Measurements from ENCODE around the gene HBQ1.
"Not testable (repeated sequence)": the region's sequence is repeated elsewhere in the genome, so short reads cannot be mapped to it uniquely, and the experiment has no call there.

The HBQ1 gene

GRCh38 chr16:167122-167690, 13.1 kb upstream of the HBQ1 start:
- TF ChIP-seq Cebpa-rat (IDR thresholded peaks at IDR 0.05), result no peak

GRCh38 chr16:168424-168823, 11.8 kb upstream of the HBQ1 start:
- H3K4me1 ChIP-seq, result peaks cover 12% of the 10 kb centered on the region
- H4K20me1 ChIP-seq, result peaks cover 51% of the 10 kb centered on the region
- no peak overlapping the region for H3K4me3 ChIP-seq
- H3K9me3 ChIP-seq, result no peaks in the 10 kb centered on the region
- no peaks in the 10 kb centered on the region for H3K36me3 ChIP-seq
- peaks cover 82% of the 10 kb centered on the region for H3K27me3 ChIP-seq
- H3K9ac ChIP-seq, result no peak overlapping the region
- H3K27ac ChIP-seq, result no peak overlapping the region
- TF ChIP-seq Cebpa-rat (IDR thresholded peaks at IDR 0.05), result no peak
- H3K4me2 ChIP-seq, result no peak overlapping the region

More at GRCh38 chr16:167122-167690, 13.1 kb upstream of the HBQ1 start:
- H3K27ac ChIP-seq, result no peak overlapping the region
- H3K4me1 ChIP-seq, result peaks cover 12% of the 10 kb centered on the region
- no peak overlapping the region for H3K4me3 ChIP-seq
- H3K4me2 ChIP-seq, result no peak overlapping the region
- H3K27me3 ChIP-seq, result peaks cover 87% of the 10 kb centered on the region
- peaks cover 53% of the 10 kb centered on the region for H4K20me1 ChIP-seq
- no peaks in the 10 kb centered on the region for H3K9me3 ChIP-seq
- no peak overlapping the region for H3K9ac ChIP-seq
- no peaks in the 10 kb centered on the region for H3K36me3 ChIP-seq

- H3K4me1 ChIP-seq, result peaks cover 12% of the 10 kb centered on the region
- no peak overlapping the region for H3K4me2 ChIP-seq
- TF ChIP-seq Cebpa-rat (IDR thresholded peaks at IDR 0.05), result no peak
- H3K27ac ChIP-seq, result no peak overlapping the region
- H4K20me1 ChIP-seq, result peaks cover 52% of the 10 kb centered on the region
- no peaks in the 10 kb centered on the region for H3K9me3 ChIP-seq
- no peaks in the 10 kb centered on the region for H3K36me3 ChIP-seq
- no peak overlapping the region for H3K4me3 ChIP-seq
- no peak overlapping the region for H3K9ac ChIP-seq
- H3K27me3 ChIP-seq, result peaks cover 84% of the 10 kb centered on the region
Measured at GRCh38 chr16:169014-169413, 11.2 kb upstream of the HBQ1 start.

- not testable (repeated sequence) for H3K9ac ChIP-seq, H3K9me3 ChIP-seq, H3K36me3 ChIP-seq, H3K27ac ChIP-seq, H3K4me3 ChIP-seq, H3K4me2 ChIP-seq
- Histone ChIP-seq H4K20me1 (peaks cover 63% of the 10 kb centered on the region), H3K27me3 (peaks cover 92% of the 10 kb centered on the region), H3K4me1 (peaks cover 11% of the 10 kb centered on the region)
Measured at GRCh38 chr16:170088-170507, 10.2 kb upstream of the HBQ1 start.

- no peak for TF ChIP-seq Cebpa-rat (IDR thresholded peaks at IDR 0.05)
- no peak overlapping the region for H3K4me3 ChIP-seq
- peaks cover 63% of the 10 kb centered on the region for H4K20me1 ChIP-seq
- H3K4me1 ChIP-seq, result peaks cover 4% of the 10 kb centered on the region
- no peak overlapping the region for H3K27ac ChIP-seq
- H3K9ac ChIP-seq, result no peak overlapping the region
- H3K36me3 ChIP-seq, result no peaks in the 10 kb centered on the region
- no peaks in the 10 kb centered on the region for H3K9me3 ChIP-seq
- no peak overlapping the region for H3K4me2 ChIP-seq
- peaks cover 92% of the 10 kb centered on the region for H3K27me3 ChIP-seq
Measured at GRCh38 chr16:170788-171187, 9.5 kb upstream of the HBQ1 start.

GRCh38 chr16:172374-172941, 7.8 kb upstream of the HBQ1 start, which contains the start of gene HBA2:
Gene HBA2, plus strand, starts transcription at chr16:172876. Its CDS starts 37 bp downstream, at chr16:172913.
- Histone ChIP-seq H4K20me1 (peaks cover 52% of the 10 kb centered on the region), H3K27me3 (peaks cover 90% of the 10 kb centered on the region)
- not testable (repeated sequence) for H3K36me3 ChIP-seq, H3K4me1 ChIP-seq, H3K4me2 ChIP-seq, H3K9me3 ChIP-seq, H3K27ac ChIP-seq, H3K9ac ChIP-seq, H3K4me3 ChIP-seq

GRCh38 chr16:173211-173854, 6.9 kb upstream of the HBQ1 start:
- not testable (repeated sequence) for H3K4me2 ChIP-seq, H3K27ac ChIP-seq, H3K9ac ChIP-seq, H3K36me3 ChIP-seq, H3K9me3 ChIP-seq, H3K4me1 ChIP-seq, H3K4me3 ChIP-seq
- Histone ChIP-seq H4K20me1 (peaks cover 52% of the 10 kb centered on the region), H3K27me3 (peaks cover 90% of the 10 kb centered on the region)

GRCh38 chr16:173928-174769, 6.1 kb upstream of the HBQ1 start:
- Histone ChIP-seq H3K27me3 (peaks cover 90% of the 10 kb centered on the region), H4K20me1 (peaks cover 51% of the 10 kb centered on the region)
- not testable (repeated sequence) for H3K9ac ChIP-seq, H3K4me2 ChIP-seq, H3K9me3 ChIP-seq, H3K36me3 ChIP-seq, H3K4me1 ChIP-seq, H3K4me3 ChIP-seq, H3K27ac ChIP-seq

GRCh38 chr16:175011-175949, 5.0 kb upstream of the HBQ1 start:
- H3K27me3 ChIP-seq, result peaks cover 90% of the 10 kb centered on the region
- H3K27ac ChIP-seq, result no peak overlapping the region
- no peak overlapping the region for H3K4me3 ChIP-seq
- TF ChIP-seq Cebpa-rat (IDR thresholded peaks at IDR 0.05), result no peak
- H3K36me3 ChIP-seq, result no peaks in the 10 kb centered on the region
- H3K4me2 ChIP-seq, result no peak overlapping the region
- peaks cover 59% of the 10 kb centered on the region for H4K20me1 ChIP-seq
- H3K9me3 ChIP-seq, result no peaks in the 10 kb centered on the region
- H3K9ac ChIP-seq, result no peak overlapping the region
- no peaks in the 10 kb centered on the region for H3K4me1 ChIP-seq

GRCh38 chr16:176006-176405, 4.3 kb upstream of the HBQ1 start:
- H4K20me1 ChIP-seq, result peaks cover 65% of the 10 kb centered on the region
- H3K4me2 ChIP-seq, H3K9ac ChIP-seq, H3K27ac ChIP-seq, H3K36me3 ChIP-seq, H3K4me3 ChIP-seq, H3K9me3 ChIP-seq, H3K4me1 ChIP-seq: not testable (repeated sequence)
- H3K27me3 ChIP-seq, result peaks cover 90% of the 10 kb centered on the region

- H3K4me1 ChIP-seq, result peaks cover 12% of the 10 kb centered on the region
- H4K20me1 ChIP-seq, result peaks cover 66% of the 10 kb centered on the region
- H3K4me2 ChIP-seq, H3K36me3 ChIP-seq, H3K4me3 ChIP-seq, H3K9me3 ChIP-seq, H3K27ac ChIP-seq, H3K9ac ChIP-seq: not testable (repeated sequence)
- peaks cover 90% of the 10 kb centered on the region for H3K27me3 ChIP-seq
Measured at GRCh38 chr16:176477-177382, 3.5 kb upstream of the HBQ1 start, which contains the start of gene HBA1. Gene HBA1, plus strand, starts transcription at chr16:176680. Its CDS starts 37 bp downstream, at chr16:176717.
